HepG2 (cell line): ENCODE data around the gene TTLL12. TPM values are rescaled to one million over a fixed set of nuclear protein-coding genes. Genes with fewer than 3 reads are reported as not detected.

Source experiments
- ATAC-seq: fragments of 200-7000 bp; cut with Tn5 transposase; 3 replicates; pipeline ENCODE4 v1.9.1; 2020; ENCODE audit warnings: mild to moderate bottlenecking, moderate library complexity
- BruUV-seq: library from RNA; stranded (reverse); fragments of 400-500 nt; replicated peaks from 2 replicates; lab custom pipeline; 2021; lab: Mats Ljungman, UMichigan
- CTCF ChIA-PET: fragments of 300-600 bp; formaldehyde crosslinking; extraction: SDS; loops from one replicate; lab custom pipeline; 2021; ENCODE audit warnings: low total read pairs, inconsistent platforms, low intra/inter-chr PET ratio; lab: Yijun Ruan, JAX
- POLR2A ChIA-PET: fragments of 350-600 bp; sonication (Branson Sonifier 250); formaldehyde crosslinking; loops from one replicate; lab custom pipeline; 2020; ENCODE audit warnings: antibody characterized with exemption, inconsistent platforms; lab: Yijun Ruan, JAX
- DNase-seq: peaks from one replicate; pipeline ENCODE4 v3.0.0-alpha.2; 2015; ENCODE audit warnings: low spot score
- FAIRE-seq: peaks from 3 replicates; lab custom pipeline; 2011; peaks lifted over from hg19 to GRCh38; lab: Jason Lieb, UNC
- H2AFZ ChIP-seq: one replicate; pipeline ENCODE4 v1.6.1; 2011; ENCODE audit warnings: low read length, inconsistent platforms
- H3K27ac ChIP-seq: fragments of 300-600 bp; 3 replicates; pipeline ENCODE4 v1.8.0; 2011; ENCODE audit warnings: mixed run types, mild to moderate bottlenecking, mixed read lengths, low read length, inconsistent platforms; ENCODE audit not compliant: insufficient read depth; ENCODE audit errors: extremely low read length
- H3K27me3 ChIP-seq, 2 experiments: fragments of 200-600 bp in 1 of 2; 2 replicates in 1 of 2; 3 replicates in 1 of 2; pipeline versions ENCODE4 v1.6.0 to v1.8.0; 2011; ENCODE audit warnings: low read length in 2 of 2, mild to moderate bottlenecking in 2 of 2, moderate library complexity in 2 of 2, inconsistent platforms in 1 of 2; ENCODE audit not compliant: insufficient read depth in 2 of 2, control insufficient read depth in 1 of 2
- H3K36me3 ChIP-seq, 2 experiments: fragments of 200-600 bp in 1 of 2; replicated peaks in 1 of 2; 2 replicates in 1 of 2; 3 replicates in 1 of 2; pipeline versions ENCODE4 v1.5.1 to v1.8.0; 2011; ENCODE audit warnings: low read length in 2 of 2, inconsistent platforms in 1 of 2; ENCODE audit not compliant: insufficient read depth in 2 of 2, control insufficient read depth in 1 of 2
- H3K4me1 ChIP-seq: 2 replicates; pipeline ENCODE4 v1.5.1; 2012; ENCODE audit warnings: low read length, inconsistent platforms; ENCODE audit not compliant: insufficient read depth
- H3K4me2 ChIP-seq: 2 replicates; pipeline ENCODE4 v1.6.0; 2011; ENCODE audit warnings: low read depth, low read length, inconsistent platforms
- H3K4me3 ChIP-seq, 3 experiments: fragments of 200-600 bp in 1 of 3; sonication (generic), shearing (Covaris generic) in 1 of 3; replicated peaks in 1 of 3; 2 replicates each; pipeline ENCODE4 v1.5.1; 2011 to 2016; ENCODE audit warnings: low read length in 3 of 3, inconsistent platforms in 2 of 3, low read depth in 2 of 3, mild to moderate bottlenecking in 2 of 3, control low read depth in 1 of 3, mixed read lengths in 1 of 3; ENCODE audit not compliant: insufficient read depth in 1 of 3
- H3K79me2 ChIP-seq: one replicate; pipeline ENCODE4 v1.6.1; 2011; ENCODE audit warnings: low read length, inconsistent platforms; ENCODE audit not compliant: insufficient read depth
- H3K9ac ChIP-seq: 2 replicates; pipeline ENCODE4 v1.6.0; 2011; ENCODE audit warnings: mild to moderate bottlenecking, low read depth, low read length, inconsistent platforms; ENCODE audit not compliant: insufficient read depth
- H3K9me3 ChIP-seq: 2 replicates; pipeline ENCODE4 v1.5.1; 2012; ENCODE audit warnings: mild to moderate bottlenecking, low read length
- H4K20me1 ChIP-seq: 2 replicates; pipeline ENCODE4 v1.6.0; 2011; ENCODE audit warnings: inconsistent platforms, mild to moderate bottlenecking, low read length, moderate library complexity; ENCODE audit not compliant: insufficient read depth
- ATRX ChIP-seq: sonication (generic); formaldehyde crosslinking; IDR thresholded peaks from 2 replicates; pipeline ENCODE4 v1.4.0; 2020; ENCODE audit warnings: missing genetic modification reagents, borderline replicate concordance
- CENPX ChIP-seq: sonication (generic); formaldehyde crosslinking; IDR thresholded peaks from 2 replicates; pipeline ENCODE4 v1.9.0; 2021; ENCODE audit warnings: mild to moderate bottlenecking, missing genetic modification reagents, moderate library complexity
- CTCF ChIP-seq: sonication (generic); formaldehyde crosslinking; IDR thresholded peaks from 2 replicates; pipeline ENCODE4 v1.5.0; 2020; ENCODE audit warnings: mild to moderate bottlenecking, missing genetic modification reagents, moderate library complexity
- MBNL3 ChIP-seq: fragments of 250-450 bp; sonication (Bioruptor Pico); conservative IDR thresholded peaks from 2 replicates; pipeline ENCODE4 v1.8.0; 2022; ENCODE audit warnings: mild to moderate bottlenecking, inconsistent platforms
- NFKBIZ ChIP-seq: IDR thresholded peaks from 2 replicates; pipeline ENCODE4 v1.6.1; 2018; ENCODE audit warnings: missing genetic modification reagents, missing compliant biosample characterization
- PCBP1 ChIP-seq: fragments of 200-400 bp; formaldehyde crosslinking; IDR thresholded peaks from 2 replicates; pipeline ENCODE4 v1.6.1; 2017; ENCODE audit warnings: mild to moderate bottlenecking, low read depth, low read length, borderline replicate concordance
- STAG1 ChIP-seq: sonication (generic); formaldehyde crosslinking; IDR thresholded peaks from 2 replicates; pipeline ENCODE4 v1.4.0; 2020; ENCODE audit warnings: missing genetic modification reagents
- ZNF280D ChIP-seq: sonication (generic); formaldehyde crosslinking; IDR thresholded peaks from 2 replicates; pipeline ENCODE4 v1.5.1; 2020; ENCODE audit warnings: mild to moderate bottlenecking, missing genetic modification reagents
- ZNF367 ChIP-seq: sonication (generic); formaldehyde crosslinking; IDR thresholded peaks from 2 replicates; pipeline ENCODE4 v1.4.0; 2020; ENCODE audit warnings: missing genetic modification reagents, borderline replicate concordance
- ZNF597 ChIP-seq: sonication (generic); formaldehyde crosslinking; IDR thresholded peaks from 2 replicates; pipeline ENCODE4 v1.5.0; 2020; ENCODE audit warnings: missing genetic modification reagents
- WGBS: methylation state at CpG from one replicate; pipeline ENCODE4 v1.1.6; 2017; ENCODE audit warnings: low lambda C conversion rate; 5-methylcytosine and 5-hydroxymethylcytosine counted together
- in situ Hi-C: cut with HindIII; loops from 2 replicates; pipeline ENCODE4 v1.10.0; 2017; ENCODE audit warnings: low pct_unique_long_range_greater_than_20kb; ENCODE audit not compliant: extremely low pct_ligation_motif_present
- intact Hi-C: fragments of 100-400 bp; cut with micrococcal nuclease; formaldehyde crosslinking; loops from one replicate; pipeline ENCODE4 v1.10.0; 2022; ENCODE audit not compliant: unreplicated experiment
- polyA plus RNA-seq, 8 experiments: library from polyadenylated mRNA; depleted of rRNA in 3 of 8; stranded (reverse) in 7 of 8; unstranded in 1 of 8; fragments of >200 nt; fragmentation: Illumina TruSeq in 4 of 8; extraction: Trizol in 4 of 8; gene quantifications; 2 replicates each; pipeline versions ENCODE4 v1.2.1 to v1.2.3, GENCODE V29; 2011 to 2016; ENCODE audit warnings: low read depth in 4 of 8, missing spikeins in 1 of 8, mixed read lengths in 1 of 8; ENCODE audit not compliant: insufficient read depth in 1 of 8
- total RNA-seq, 5 experiments: library from RNA; depleted of rRNA; stranded (reverse); fragments of >200 nt; fragmentation: Illumina TruSeq; extraction: Trizol; gene quantifications; 2 replicates each; pipeline ENCODE4 v1.2.3, GENCODE V29; 2016; ENCODE audit warnings: low read depth in 1 of 5

Gene TTLL12
- total and polyA plus RNA-seq, 2 of the 13 experiments (the other 11 are each of a cell fraction or from before 2014, with no cell fraction given), result 11.9 to 38.1 TPM

- DNase-seq (no peak), ATAC-seq (no peak)
- H3K4me2 ChIP-seq, result no peak overlapping the region
- BruUV-seq, result no TSS peak
- CTCF ChIA-PET, result no interaction called here
- no peak overlapping the region for H2AFZ ChIP-seq
- POLR2A ChIA-PET, result no interaction called here
- no peak overlapping the region for H3K9ac ChIP-seq
- H4K20me1 ChIP-seq, result no peaks in the 10 kb centered on the region
- no peaks in the 10 kb centered on the region for H3K36me3 ChIP-seq
- H3K27ac ChIP-seq, result no peak overlapping the region
- no peak for TF ChIP-seq NFKBIZ (CRISPR knock-in tag)
- 0 out of 2 replicates have a peak, but pooled peaks have one; percentile 18 for TF ChIP-seq PCBP1
- TF ChIP-seq, all 625 proteins: peak for 1
- Histone ChIP-seq H3K4me1 (peaks cover 27% of the 10 kb centered on the region), H3K4me3 (no peak overlapping the region), H3K27me3 (peaks cover 5 to 51% of the 10 kb centered on the region in 2 experiments), H3K79me2 (no peaks in the 10 kb centered on the region), H3K9me3 (no peaks in the 10 kb centered on the region)
- FAIRE-seq, result no peak
- intact Hi-C loops (no loop called here), in situ Hi-C loops (no loop called here)
- WGBS, result 64% methylated on average over 17 of the region's 19 CpGs
Measured at GRCh38 chr22:43228863-43229262, 41.9 kb upstream of the TTLL12 start.

- no peak overlapping the region for H3K9ac ChIP-seq
- DNase-seq, result no peak
- no peaks in the 10 kb centered on the region for H3K9me3 ChIP-seq
- no peak overlapping the region for H2AFZ ChIP-seq
- no peak for FAIRE-seq
- 17% methylated on average over 8 of the region's 8 CpGs for WGBS
- H3K27ac ChIP-seq, result no peak overlapping the region
- no peak overlapping the region for H3K4me3 ChIP-seq
- no peaks in the 10 kb centered on the region for H3K79me2 ChIP-seq
- peaks cover 5 to 51% of the 10 kb centered on the region in 2 experiments for H3K27me3 ChIP-seq
- TF ChIP-seq ATRX (CRISPR knock-in tag) (no peak), ZNF280D (no peak), CTCF (CRISPR knock-in tag) (peak; percentile 69), STAG1 (CRISPR knock-in tag) (peak; percentile 62), ZNF367 (no peak), CENPX (no peak), ZNF597 (CRISPR knock-in tag) (no peak), MBNL3 (no peak)
- intact Hi-C loops (no loop called here), in situ Hi-C loops (no loop called here)
- ChIA-PET CTCF (no interaction called here), POLR2A (no interaction called here)
- no peak overlapping the region for H3K4me2 ChIP-seq
- no peaks in the 10 kb centered on the region for H4K20me1 ChIP-seq
- peak; percentile 40 for ATAC-seq
- no TSS peak for BruUV-seq
- peaks cover 22% of the 10 kb centered on the region for H3K4me1 ChIP-seq
- H3K36me3 ChIP-seq, result no peaks in the 10 kb centered on the region
Measured at GRCh38 chr22:43228330-43228729, 41.4 kb upstream of the TTLL12 start.
